HG03095 (cell line): ENCODE results near the gene ATG13.
A peak's percentile ranks its signal among the peaks of the same experiment; 100 is the strongest.
"Not testable (repeated sequence)": the region's sequence is repeated elsewhere in the genome, so short reads cannot be mapped to it uniquely, and the experiment has no call there.

Source experiments
- ATAC-seq: cut with Tn5 transposase; IDR thresholded peaks from one replicate; pipeline ENCODE4 v1.9.1; 2021; ENCODE audit warnings: moderate library complexity; ENCODE audit not compliant: unreplicated experiment

Gene ATG13

GRCh38 chr11:46694607-46695006, 77.3 kb downstream of the ATG13 start:
- no peak for ATAC-seq

GRCh38 chr11:46695345-46696211, 78.2 kb downstream of the ATG13 start:
- ATAC-seq: no peak

GRCh38 chr11:46696212-46696558, 78.8 kb downstream of the ATG13 start:
- no peak for ATAC-seq

- no peak for ATAC-seq
These were observed 80.0 kb downstream of the ATG13 start for GRCh38 chr11:46697303-46697702.

- ATAC-seq: no peak
These were observed 80.4 kb downstream of the ATG13 start for GRCh38 chr11:46697723-46698122.

DNA sequence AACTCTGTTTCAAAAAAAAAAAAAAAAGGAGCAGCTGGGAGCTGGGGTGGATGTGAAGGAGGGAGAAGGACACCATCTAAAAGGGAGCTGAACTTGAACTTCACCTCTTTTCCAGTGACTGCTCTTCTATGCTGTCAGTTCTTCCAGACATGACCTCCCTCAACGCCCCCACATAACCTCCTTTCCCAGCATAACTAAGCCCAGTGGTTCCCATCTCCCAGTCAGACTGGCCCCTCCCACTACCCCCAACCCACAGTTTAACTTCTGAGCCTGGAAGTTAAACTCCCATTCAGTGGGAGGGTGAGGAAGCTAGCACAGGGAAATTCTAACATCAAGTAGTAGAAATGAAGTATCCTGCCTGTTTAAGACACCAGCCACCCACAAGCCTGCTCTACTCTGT, 81.2 kb downstream of the ATG13 start:
- no peak for ATAC-seq

- ATAC-seq: peak; percentile 84
These were observed 83.1 kb downstream of the ATG13 start, which contains the start of the genes ARHGAP1 and ZNF408 for GRCh38 chr11:46700241-46701077. TSS of gene ARHGAP1 (minus strand) at chr11:46700619. CDS start at chr11:46696107, 4,512 bp downstream. TSS of gene ZNF408 (plus strand) at chr11:46701031. CDS start at chr11:46701048, 17 bp downstream.

DNA sequence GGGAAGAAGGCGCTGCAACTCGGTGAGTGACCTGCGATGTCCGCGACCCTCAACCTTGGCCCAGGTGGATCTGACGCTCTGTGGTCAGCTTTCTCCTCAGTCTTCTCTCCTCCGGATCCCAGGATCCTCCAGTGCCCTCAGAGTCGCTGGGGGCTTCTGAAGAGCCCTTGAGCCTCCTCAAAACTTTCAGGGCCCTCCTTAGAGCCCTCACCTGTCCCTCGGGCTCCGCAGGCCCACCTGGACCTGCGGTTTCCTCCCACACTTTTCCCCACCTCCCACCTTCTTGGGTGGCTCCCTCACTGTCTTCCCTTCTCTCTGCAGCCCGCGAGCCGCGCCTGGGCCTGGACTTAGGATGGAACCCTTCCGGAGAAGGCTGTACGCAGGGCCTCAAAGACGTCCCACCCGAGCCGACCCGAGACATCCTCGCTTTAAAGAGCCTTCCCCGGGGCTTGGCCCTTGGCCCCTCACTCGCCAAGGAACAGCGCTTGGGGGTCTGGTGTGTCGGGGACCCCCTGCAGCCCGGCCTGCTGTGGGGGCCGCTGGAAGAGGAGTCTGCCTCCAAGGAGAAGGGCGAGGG, 83.8 kb downstream of the ATG13 start:
- ATAC-seq: peak; percentile 1

GRCh38 chr11:46705070-46705688, 87.8 kb downstream of the ATG13 start:
- ATAC-seq: no peak

GRCh38 chr11:46706886-46707285, 89.5 kb downstream of the ATG13 start:
- no peak for ATAC-seq

- ATAC-seq: not testable (repeated sequence)
These were observed 92.0 kb downstream of the ATG13 start for GRCh38 chr11:46709351-46709750.

GRCh38 chr11:46710821-46711269, 93.5 kb downstream of the ATG13 start:
- ATAC-seq: no peak

- no peak for ATAC-seq
These were observed 94.0 kb downstream of the ATG13 start for GRCh38 chr11:46711303-46711702.

DNA sequence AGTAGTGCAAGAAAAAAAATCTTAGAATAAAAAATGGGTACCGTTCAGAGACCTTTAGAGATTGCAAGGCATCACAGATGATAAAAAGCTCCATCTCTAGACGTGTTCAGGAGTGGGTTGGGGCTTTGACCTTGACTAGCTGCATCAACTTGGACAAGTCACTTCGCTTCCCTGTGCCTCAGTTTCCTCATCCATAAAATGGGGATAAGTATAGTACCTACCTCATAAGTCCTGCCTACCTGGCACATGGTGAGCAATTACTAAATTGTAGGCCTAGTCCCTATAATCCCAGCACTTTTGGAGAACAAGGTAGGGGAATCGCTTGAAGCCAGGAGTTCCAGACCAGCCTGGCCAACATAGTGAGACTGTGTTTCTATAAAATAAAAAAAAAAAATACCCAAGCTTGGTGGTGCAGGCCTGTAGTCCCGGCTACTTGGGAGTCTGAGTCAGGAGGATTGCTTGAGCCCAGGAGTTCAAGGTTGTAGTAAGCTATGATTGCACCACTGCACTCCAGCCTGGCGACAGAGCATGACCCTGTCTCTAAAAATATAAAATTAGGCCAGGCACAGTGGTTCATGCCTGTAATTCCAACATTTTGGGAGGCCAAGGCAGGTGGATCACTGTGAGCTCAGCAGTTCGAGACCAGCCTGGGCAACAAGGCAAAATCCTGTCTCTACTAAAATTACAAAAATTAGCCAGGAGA, 95.7 kb downstream of the ATG13 start:
- no peak for ATAC-seq

- not testable (repeated sequence) for ATAC-seq
These were observed 100.4 kb downstream of the ATG13 start for GRCh38 chr11:46717825-46718154.

DNA sequence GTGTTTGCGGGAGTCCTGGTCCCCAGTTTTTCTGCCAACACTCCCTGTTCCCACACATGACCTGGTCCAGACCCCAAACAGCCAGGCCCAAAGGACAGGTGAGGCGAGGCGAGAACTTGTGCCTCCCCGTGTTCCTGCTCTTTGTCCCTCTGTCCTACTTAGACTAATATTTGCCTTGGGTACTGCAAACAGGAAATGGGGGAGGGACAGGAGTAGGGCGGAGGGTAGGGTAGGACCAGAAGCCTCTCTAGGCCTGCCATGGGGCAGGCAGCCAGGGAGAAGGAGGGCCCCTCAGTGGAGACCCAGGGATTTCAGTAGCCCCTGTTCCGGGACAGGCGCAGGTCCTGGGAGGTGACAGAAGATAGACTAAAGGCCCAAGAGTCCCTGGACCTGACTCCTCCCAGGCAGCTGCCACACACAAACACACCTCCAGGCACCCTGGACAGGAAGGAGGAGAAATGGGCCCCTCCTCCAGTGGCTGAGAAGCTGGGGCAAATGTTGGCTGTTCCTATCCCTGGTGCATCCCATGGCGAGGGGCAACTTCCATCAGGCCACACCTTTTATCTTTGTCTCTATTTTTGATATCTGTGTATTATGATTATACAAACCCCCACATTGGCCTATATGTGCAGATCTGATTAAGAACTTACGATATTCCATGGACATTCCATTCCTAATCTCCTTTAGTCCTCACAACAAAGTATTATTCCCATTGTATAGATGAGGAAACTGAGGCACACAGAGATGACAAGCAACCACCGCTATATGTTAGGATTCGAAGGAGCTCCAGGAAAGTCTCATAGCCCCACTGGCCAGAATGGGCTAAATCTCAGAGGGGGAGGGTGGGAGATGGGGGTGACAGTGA, 101.0 kb downstream of the ATG13 start:
- ATAC-seq: no peak

DNA sequence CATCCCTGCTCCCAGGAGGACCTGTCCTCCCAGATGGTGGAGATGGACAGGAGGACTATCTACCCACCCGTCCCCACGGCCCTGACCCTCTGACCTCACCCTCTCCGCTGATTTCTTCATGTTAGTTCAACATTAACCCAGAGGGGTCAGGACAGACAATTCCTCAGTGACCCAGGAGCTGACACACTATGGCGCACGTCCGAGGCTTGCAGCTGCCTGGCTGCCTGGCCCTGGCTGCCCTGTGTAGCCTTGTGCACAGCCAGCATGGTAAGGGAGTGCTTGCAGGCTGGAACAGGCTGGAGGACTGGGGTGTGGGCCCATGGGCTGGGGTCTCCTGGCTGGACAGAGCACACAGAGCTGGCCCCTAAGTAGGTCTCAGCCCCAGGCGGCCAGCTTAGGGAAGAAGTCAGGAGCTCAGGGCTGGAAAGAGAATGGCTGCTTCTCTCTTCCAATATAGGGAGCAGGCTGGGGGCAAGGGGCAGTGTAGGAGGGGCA, 101.7 kb downstream of the ATG13 start, which contains the start of gene F2:
F2 (plus strand) TSS at position 166 of the 495 bp plus-strand sequence; CDS start at position 189, 23 bp downstream.
- ATAC-seq: no peak

DNA sequence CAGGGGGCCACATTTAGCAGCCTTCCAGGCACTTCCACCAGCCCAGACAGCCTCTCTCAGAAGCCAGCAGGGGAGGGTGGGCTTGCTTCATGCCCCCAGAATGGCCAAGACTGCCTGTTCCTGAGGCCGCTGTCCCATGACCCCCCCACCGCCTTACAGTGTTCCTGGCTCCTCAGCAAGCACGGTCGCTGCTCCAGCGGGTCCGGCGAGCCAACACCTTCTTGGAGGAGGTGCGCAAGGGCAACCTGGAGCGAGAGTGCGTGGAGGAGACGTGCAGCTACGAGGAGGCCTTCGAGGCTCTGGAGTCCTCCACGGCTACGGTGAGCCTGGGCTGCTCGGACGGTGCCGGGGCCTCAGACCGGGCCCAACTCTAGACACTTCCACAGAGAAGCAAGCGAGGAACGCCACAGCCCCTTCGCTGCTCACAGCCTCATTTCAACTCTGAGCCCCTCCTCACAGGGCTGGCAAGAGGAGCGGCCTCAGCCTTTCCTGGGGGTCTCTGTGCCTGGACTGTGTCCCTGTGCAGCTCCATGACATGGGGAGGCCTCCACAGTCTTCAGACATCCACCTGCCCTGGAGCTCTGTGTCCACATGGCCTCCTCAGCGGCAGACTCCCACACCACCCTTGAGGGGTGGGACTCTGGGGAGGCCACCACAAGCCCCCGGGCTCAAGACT, 102.3 kb downstream of the ATG13 start:
- no peak for ATAC-seq

DNA sequence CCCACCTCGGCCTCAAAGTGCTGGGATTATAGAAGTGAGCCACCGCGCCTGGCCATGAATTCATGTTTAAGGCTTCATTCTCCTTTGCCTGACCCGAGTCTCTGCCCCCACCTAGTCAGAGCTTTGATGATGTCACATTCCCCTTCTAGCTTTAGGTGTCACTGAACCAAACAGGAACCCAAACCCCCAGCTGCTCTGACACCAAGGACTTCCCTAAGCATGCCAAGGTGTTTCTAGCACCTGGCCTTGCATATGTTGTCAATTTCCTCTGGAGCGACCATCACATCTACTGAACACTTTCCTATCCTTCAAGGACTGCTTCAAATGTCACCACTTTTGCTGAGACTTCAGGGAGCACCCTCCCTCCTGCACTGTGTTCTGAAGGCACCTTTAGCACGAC, 103.9 kb downstream of the ATG13 start:
- no peak for ATAC-seq
